Calu3 (cell line): ENCODE results near the gene OR4F15. TPM values are rescaled to one million over a fixed set of nuclear protein-coding genes. Genes with fewer than 3 reads are reported as not detected.

Experiments used
- BruUV-seq: library from RNA; stranded (reverse); fragments of 400-500 nt; replicated peaks from 2 replicates; lab custom pipeline; 2021; lab: Mats Ljungman, UMichigan
- CTCF ChIA-PET: fragments of 300-600 bp; sonication (Branson Sonifier 250); formaldehyde crosslinking; loops from one replicate; lab custom pipeline; 2022; ENCODE audit warnings: antibody characterized with exemption; lab: Charles Lee
- DNase-seq: peaks from one replicate; pipeline ENCODE4 v3.0.0; 2022
- H3K27ac Mint-ChIP-seq: one replicate; pipeline ENCODE4 v1.8.0; 2022; ENCODE audit warnings: mixed read lengths; ENCODE audit not compliant: unreplicated experiment
- H3K27me3 Mint-ChIP-seq: one replicate; pipeline ENCODE4 v1.8.0; 2022; ENCODE audit warnings: mixed read lengths; ENCODE audit not compliant: unreplicated experiment
- H3K36me3 Mint-ChIP-seq: one replicate; pipeline ENCODE4 v1.8.0; 2022; ENCODE audit warnings: mild to moderate bottlenecking, moderate library complexity, mixed read lengths; ENCODE audit not compliant: insufficient read depth, unreplicated experiment
- H3K4me1 Mint-ChIP-seq: one replicate; pipeline ENCODE4 v1.8.0; 2022; ENCODE audit warnings: mild to moderate bottlenecking, low read depth, mixed read lengths; ENCODE audit not compliant: unreplicated experiment
- H3K4me3 Mint-ChIP-seq: one replicate; pipeline ENCODE4 v1.8.0; 2022; ENCODE audit warnings: mild to moderate bottlenecking, low read depth, moderate library complexity, mixed read lengths; ENCODE audit not compliant: unreplicated experiment
- H3K9me3 Mint-ChIP-seq: one replicate; pipeline ENCODE4 v1.8.0; 2022; ENCODE audit warnings: low read depth, mixed read lengths; ENCODE audit not compliant: unreplicated experiment
- intact Hi-C: fragments of 100-400 bp; cut with micrococcal nuclease; formaldehyde crosslinking; loops from one replicate; pipeline ENCODE4 v1.10.0; 2022; ENCODE audit not compliant: unreplicated experiment
- total RNA-seq: library from RNA; stranded (reverse); gene quantifications from 2 replicates; pipeline ENCODE4 v1.2.3, GENCODE V29; 2022
- TF ChIP-seq, protein P1 (sequence below): fragments of 200-600 bp; IDR thresholded peaks from one replicate; pipeline ENCODE4 v1.8.0; 2022; ENCODE audit warnings: antibody characterized with exemption; ENCODE audit not compliant: unreplicated experiment

Gene OR4F15
- total RNA-seq, 1 experiment from 2014 or later: not detected

DNA sequence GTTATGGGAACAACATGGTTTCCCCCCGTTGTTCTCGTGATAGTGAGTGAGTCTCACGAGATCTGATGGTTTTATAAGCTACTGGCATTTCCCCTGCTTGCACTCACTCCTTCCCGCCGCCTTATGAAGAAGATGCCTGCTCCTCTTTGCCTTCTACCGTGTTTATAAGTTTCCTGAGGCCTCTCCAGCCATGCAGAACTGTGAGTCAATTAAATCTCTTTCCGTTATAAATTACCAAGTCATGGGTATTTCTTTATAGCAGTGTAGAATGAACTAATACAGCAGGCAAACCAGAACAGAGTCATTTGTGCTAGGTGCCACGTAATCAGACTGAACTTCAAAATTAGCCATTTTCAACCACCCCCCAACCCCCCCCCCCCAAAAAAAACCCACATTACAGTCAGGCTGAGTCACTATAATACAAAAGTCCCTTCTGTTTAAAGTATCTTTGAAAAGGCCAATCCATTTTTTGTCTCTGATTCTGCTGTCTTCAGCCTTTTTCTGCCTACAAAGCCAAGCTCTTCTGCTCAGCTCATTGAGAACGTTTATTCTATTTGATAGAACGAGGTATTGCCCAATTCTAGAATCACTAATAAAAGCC, 4.6 kb upstream of the OR4F15 start:
- TF ChIP-seq, protein P1, sequence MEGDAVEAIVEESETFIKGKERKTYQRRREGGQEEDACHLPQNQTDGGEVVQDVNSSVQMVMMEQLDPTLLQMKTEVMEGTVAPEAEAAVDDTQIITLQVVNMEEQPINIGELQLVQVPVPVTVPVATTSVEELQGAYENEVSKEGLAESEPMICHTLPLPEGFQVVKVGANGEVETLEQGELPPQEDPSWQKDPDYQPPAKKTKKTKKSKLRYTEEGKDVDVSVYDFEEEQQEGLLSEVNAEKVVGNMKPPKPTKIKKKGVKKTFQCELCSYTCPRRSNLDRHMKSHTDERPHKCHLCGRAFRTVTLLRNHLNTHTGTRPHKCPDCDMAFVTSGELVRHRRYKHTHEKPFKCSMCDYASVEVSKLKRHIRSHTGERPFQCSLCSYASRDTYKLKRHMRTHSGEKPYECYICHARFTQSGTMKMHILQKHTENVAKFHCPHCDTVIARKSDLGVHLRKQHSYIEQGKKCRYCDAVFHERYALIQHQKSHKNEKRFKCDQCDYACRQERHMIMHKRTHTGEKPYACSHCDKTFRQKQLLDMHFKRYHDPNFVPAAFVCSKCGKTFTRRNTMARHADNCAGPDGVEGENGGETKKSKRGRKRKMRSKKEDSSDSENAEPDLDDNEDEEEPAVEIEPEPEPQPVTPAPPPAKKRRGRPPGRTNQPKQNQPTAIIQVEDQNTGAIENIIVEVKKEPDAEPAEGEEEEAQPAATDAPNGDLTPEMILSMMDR: no peak
- no peaks in the 10 kb centered on the region for H3K36me3 Mint-ChIP-seq
- H3K4me1 Mint-ChIP-seq: no peaks in the 10 kb centered on the region
- intact Hi-C loops: no loop called here
- peaks cover 2% of the 10 kb centered on the region for H3K9me3 Mint-ChIP-seq
- CTCF ChIA-PET: interaction anchor here (0.6 kb wide), 1 partner anchor 83 kb away, joined by 6 read pairs; the partner anchor contains the start of gene TARS3
- H3K4me3 Mint-ChIP-seq: no peak overlapping the region
- no peak overlapping the region for H3K27ac Mint-ChIP-seq
- DNase-seq: no peak
- H3K27me3 Mint-ChIP-seq: peaks cover 57% of the 10 kb centered on the region
- BruUV-seq: no TSS peak

DNA sequence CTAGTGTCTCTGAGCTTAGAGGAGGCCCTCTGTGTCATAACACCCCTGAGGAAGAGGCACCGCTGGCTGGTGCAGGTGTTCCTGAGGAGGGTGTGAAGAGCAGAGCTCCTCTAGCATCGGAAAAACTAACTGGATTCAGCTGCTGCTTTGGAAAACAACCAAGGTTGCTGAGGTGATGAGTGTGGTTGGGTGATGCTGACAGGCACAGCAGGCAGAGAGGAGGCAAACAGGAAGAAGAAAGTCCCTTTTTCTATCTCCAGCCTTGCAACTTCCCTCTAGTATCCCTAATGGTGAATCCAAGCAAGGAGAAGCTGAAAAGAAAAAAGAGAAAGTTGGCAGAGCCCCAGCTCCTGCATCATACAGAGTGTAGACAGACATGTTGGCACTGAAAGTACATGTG, 3.8 kb upstream of the OR4F15 start:
- intact Hi-C loops: no loop called here
- H3K36me3 Mint-ChIP-seq: no peaks in the 10 kb centered on the region
- CTCF ChIA-PET: interaction anchor here (0.6 kb wide), 1 partner anchor 84 kb away, joined by 6 read pairs; the partner anchor contains the start of gene TARS3
- TF ChIP-seq, protein P1: no peak
- no peak overlapping the region for H3K27ac Mint-ChIP-seq
- DNase-seq: no peak
- H3K27me3 Mint-ChIP-seq: peaks cover 58% of the 10 kb centered on the region
- no TSS peak for BruUV-seq
- no peak overlapping the region for H3K4me3 Mint-ChIP-seq
- no peaks in the 10 kb centered on the region for H3K4me1 Mint-ChIP-seq
- peaks cover 2% of the 10 kb centered on the region for H3K9me3 Mint-ChIP-seq

DNA sequence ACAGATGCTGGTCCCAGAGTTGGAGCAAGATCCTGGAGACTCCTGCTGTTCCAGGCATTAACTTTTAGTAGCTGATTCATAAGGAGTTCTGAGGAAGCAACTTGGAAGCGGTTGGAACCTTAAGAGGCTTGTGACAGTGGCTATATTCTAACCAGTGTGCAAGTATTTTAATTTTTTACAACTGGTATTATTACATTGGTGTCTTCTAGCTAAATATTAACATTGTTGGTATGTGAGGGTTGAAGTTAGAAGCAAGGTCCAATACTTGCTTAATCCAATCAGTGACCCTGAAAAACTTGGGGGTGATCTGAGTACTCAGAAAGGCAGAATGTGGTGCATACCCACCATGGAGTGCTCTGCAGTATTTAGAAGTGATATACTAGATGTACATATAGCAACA, 1.5 kb upstream of the OR4F15 start:
- DNase-seq: no peak
- TF ChIP-seq, protein P1: no peak
- Mint-ChIP-seq H3K4me3 (no peak overlapping the region), H3K27ac (no peak overlapping the region), H3K36me3 (no peaks in the 10 kb centered on the region), H3K9me3 (peaks cover 2% of the 10 kb centered on the region), H3K4me1 (no peaks in the 10 kb centered on the region), H3K27me3 (peaks cover 38% of the 10 kb centered on the region)
- BruUV-seq: no TSS peak
- CTCF ChIA-PET: no interaction called here
- intact Hi-C loops: no loop called here

DNA sequence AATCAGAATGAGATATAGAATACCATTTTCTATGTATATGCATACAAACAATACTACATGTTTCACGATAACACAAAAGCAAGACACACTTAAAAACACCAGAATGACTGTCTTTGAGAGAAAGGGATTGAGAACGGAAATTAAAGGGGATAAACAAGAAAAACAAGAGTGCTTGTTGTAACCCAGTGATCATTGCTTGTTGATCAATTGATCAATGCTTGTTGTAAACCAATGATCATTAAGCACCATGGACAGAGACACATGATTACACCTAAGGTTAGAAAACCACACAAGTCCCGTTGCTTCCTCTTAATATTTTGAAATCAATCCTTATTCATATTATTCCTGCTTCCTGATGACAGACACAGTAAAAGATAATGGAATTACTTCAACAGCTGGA, 1.1 kb upstream of the OR4F15 start:
- H3K27me3 Mint-ChIP-seq: peaks cover 38% of the 10 kb centered on the region
- peaks cover 2% of the 10 kb centered on the region for H3K9me3 Mint-ChIP-seq
- intact Hi-C loops: no loop called here
- H3K27ac Mint-ChIP-seq: no peak overlapping the region
- no peaks in the 10 kb centered on the region for H3K4me1 Mint-ChIP-seq
- CTCF ChIA-PET: no interaction called here
- H3K36me3 Mint-ChIP-seq: no peaks in the 10 kb centered on the region
- DNase-seq: no peak
- no peak overlapping the region for H3K4me3 Mint-ChIP-seq
- no TSS peak for BruUV-seq
- TF ChIP-seq, protein P1: no peak
